Left renal pelvis (tissue), 4 donors: ENCODE results near the gene BACE2. TPM values are rescaled to one million over a fixed set of nuclear protein-coding genes. Genes with fewer than 3 reads are reported as not detected.

Source experiments
- DNase-seq, 4 donors: peaks; one replicate each; pipeline ENCODE4 v3.0.0-alpha.2; 2013; ENCODE audit warnings: low read depth in 4 of 4, low spot score in 3 of 4
- polyA plus RNA-seq, 4 donors: library from polyadenylated mRNA; unstranded; fragments of 120-200 nt; gene quantifications; one replicate each; pipeline ENCODE4 v1.2.1, GENCODE V29; 2013; ENCODE audit not compliant: insufficient read length in 4 of 4

The BACE2 gene
- polyA plus RNA-seq, 4 donors: 26.5 to 56.5 (median 31.7) TPM

DNA sequence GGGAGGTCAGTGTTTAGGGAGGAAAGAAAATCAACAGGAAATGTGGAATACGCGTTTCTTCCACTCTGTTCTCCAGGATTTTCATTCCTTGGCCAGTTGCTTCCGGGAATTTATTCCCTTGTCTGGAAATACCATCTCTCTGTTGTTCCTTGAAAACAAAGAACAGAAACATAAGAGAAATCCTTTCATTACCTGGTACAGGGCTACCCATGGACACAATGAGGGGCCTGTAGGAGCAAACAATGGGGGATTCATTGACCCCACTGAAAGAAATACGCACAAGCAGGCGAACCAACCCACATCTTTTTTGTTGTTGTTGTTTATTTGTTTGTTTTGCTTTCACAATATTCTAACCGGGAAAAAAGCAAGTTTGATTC, 20.0 kb upstream of the BACE2 start:
- DNase-seq: no peak

- no peak for DNase-seq
Measured at GRCh38 chr21:41148798-41149197, 19.2 kb upstream of the BACE2 start.

- DNase-seq: no peak
Measured at GRCh38 chr21:41149199-41149598, 18.8 kb upstream of the BACE2 start.

DNA sequence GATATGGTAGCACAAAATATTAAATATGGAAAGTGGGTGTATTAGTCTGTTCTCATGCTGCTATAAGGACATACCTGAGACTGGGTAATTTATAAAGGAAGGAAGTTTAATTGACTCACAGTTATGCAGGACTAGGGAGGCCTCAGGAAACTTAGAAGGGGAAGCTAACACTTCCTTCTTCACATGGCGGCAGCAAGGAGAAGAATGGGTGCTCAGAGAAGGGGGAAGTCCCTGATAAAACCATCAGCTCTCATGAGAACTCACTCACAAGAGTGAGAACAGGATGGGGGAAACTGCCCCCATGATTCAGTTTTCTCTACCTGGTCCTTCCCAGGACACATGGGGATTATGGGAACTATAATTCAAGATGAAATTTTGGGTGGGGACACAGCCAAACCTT, 15.8 kb upstream of the BACE2 start:
- DNase-seq: no peak

DNA sequence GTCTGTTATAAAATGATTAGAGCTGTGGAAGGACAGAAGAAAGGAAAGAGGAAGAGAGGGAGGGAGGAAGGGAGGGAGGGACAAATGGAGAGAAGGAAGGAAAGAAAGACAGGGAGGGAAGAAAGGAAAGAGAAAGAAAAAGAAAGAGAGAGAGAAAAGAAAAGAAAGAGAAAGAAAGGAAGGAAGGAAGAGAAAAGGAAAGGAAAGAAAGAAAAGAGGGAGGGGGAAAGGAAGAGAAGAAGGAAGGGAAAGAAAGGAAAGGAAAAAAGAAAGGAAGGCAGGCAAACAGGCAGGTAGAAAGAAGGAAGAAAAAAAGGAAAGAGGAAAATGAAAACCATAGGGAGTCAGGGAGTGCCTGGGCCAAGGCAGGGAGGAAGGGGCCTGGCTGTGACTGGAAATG, 14.5 kb upstream of the BACE2 start:
- no peak for DNase-seq

DNA sequence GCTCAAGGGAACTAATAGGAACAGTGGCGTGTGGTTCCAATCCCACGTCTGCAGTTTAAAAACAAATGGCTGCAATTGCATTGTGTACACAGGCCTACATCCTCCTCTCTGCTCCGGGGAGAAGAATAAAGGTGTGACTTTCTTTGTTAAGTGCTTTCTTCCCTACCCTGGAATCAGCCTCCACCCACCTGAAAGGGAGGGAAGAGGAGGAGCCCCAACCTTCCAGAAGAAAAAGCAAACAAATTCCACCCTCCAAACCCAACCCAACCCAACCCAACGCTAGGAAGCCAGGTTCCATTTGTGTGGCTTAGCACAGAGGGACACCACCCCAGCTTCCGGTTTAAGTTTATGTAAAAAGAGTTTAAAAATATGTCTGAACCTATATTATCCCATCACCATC, 11.8 kb upstream of the BACE2 start:
- no peak for DNase-seq

GRCh38 chr21:41158026-41158425, 9.9 kb upstream of the BACE2 start:
- no peak for DNase-seq

DNA sequence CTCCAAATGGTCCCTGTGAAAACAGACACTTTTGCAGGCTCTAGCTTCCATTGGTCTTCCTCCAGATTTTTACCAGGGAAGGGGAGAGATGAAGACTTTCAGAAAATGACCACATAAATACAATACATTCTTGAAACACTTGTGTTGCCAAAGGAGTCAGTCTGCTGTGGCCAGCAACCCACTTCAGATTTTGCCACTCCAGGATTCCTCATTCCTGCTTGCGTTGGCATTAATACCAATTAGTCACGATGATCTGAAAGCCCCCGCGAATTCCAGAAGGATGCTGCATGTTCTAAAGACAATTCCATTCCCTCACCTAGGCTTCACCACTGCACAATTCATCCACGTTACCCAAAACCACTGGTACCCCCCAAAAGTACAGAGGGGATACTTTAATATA, 7.9 kb upstream of the BACE2 start:
- DNase-seq: no peak

DNA sequence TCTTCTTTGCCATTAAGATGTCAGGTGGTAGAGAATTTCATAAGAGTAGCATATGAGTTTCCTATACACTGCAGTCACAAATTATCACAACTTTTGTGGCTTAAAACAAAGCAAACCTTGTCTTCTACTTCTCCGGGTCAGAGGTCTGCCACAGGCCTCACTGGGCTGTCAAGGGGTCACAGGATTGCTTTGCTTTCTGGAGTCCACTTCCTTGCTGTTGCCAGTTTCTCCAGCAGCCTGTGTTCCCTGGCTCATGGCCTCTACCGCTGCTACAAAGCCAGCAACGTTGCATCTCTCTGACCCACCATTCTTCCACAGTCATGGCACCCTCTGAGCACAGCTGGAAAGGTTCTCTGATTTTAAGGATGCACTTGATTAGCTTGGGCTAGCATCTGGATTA, 6.5 kb upstream of the BACE2 start:
- DNase-seq: no peak

- no peak for DNase-seq
Measured at GRCh38 chr21:41162096-41162495, 5.9 kb upstream of the BACE2 start.

DNA sequence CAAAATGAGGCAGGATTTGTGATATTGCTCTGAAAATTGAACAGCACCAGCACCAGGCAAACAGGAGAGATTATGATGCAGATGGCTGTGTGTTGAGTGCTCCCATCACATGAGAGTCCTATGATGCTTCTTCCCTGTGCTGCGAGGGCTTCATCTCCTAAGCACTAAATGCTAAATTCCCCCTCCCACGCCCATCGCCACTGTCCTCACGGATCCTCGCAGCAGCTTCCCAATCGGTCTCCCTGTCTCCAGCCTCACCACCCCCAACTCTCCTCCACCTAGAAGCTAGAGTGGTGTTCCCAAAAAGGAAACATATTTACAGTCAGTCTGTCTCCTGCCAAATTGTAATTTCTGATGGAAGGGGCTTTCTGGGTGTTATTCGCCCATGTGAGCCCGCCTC, 4.9 kb upstream of the BACE2 start:
- DNase-seq: no peak

DNA sequence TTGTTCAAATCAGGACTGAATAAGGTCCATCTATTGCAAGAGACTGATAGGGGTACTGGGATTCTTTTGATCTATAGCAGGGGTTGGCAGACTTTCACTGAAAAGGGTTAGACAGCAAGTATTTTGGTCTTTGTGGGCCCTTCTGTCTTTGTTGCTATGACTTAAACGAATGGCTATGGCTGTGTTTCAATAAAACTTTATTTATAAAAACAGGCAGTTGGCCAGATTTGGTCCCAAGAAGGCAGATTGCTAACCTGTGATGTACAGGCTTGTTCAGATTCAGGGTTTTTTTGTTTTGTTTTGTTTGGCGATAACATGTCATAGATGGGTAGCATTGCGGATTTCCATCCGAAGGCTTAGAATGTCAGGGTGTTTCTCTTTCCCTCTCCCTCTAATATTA, 3.9 kb upstream of the BACE2 start:
- no peak for DNase-seq

DNA sequence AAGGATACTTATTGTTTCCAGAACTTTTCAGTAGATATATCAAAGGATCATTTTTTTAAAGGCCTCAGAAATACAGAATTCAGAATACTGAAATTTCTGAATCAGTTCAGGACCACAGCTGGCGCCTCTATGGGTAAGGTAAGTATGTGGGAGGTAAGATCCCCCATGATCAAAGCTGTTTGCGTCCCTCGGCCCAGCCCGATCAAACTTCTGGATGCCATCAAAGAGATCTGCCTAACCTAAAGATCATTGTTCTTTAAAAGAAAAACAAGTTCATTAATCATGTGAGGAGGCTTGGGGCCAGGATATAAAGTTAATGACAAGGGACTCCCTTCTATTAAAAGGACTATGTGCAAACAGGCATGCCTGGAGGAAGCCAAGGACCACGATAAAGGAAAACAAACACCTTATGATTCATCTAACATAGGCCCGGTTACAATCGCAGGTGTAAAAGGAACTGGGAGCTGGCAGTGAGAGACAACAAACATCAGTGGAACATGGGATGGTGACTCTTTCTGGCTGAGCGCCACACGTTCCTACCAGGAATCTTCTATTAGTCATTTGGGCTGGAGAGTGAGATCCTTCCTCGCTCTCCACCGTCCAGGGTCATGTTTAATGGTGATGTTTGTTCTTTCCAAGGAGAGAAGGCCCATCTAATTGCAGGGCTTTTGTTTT, 2.8 kb upstream of the BACE2 start:
- DNase-seq: no peak

- no peak for DNase-seq
Measured at GRCh38 chr21:41166884-41167283, 1.1 kb upstream of the BACE2 start.

DNA sequence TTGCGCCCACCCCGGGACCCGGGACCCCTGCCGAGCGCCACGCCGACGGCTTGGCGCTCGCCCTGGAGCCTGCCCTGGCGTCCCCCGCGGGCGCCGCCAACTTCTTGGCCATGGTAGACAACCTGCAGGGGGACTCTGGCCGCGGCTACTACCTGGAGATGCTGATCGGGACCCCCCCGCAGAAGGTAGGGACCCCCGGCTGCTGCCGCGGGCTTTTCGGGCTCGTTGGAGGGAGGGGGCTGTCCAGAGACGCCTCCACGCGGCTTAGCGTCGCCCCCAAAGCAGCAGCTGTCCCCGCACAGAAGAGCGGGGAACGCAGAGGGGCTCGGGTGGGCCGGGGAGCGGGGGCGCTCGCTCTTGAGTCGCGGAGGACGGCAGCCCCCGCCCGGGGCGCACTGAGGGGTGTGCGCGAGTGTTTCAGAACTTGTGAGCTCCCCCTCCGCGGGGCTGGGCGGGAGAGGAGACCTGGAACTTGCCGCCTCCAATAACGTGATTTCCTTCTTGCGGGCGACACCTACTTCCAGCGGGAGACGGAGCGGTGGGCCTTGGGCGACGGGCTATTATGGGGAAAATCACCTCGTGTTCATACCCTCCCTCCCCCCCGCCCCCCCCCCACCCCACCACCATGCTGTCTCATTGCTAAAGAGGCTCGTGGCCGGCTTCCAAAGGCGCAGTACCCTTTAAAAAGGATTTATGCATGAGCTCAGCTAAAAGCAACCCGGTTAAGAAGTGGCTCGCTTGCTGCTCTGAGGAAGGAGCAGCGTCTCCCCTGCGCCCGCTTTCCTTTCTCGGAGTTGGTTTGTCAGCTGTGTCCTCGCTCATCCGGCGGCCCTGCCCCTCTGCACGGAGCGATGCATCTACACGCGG, 664 bp downstream of the BACE2 start:
- no peak for DNase-seq

GRCh38 chr21:41169258-41169576, 1.3 kb downstream of the BACE2 start:
- DNase-seq: no peak

DNA sequence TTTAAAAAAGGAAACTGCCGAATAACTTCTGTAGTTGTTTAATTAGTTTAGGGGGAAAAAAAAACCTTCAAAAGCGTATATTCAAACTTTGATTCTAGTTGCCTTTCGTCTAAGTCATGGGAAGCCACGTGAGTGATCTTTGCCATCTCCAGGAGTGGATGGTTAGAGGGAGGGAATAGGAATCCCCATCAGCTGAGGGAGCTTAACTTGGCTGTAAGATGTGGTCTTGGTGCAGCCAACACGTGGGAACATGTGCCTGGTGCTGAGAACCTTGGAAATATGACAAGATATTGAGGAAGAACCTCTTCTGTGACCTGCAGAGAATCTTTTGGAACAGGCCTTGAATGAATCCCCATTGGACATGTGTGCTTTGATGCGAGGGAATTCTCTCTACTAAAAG, 1.7 kb downstream of the BACE2 start:
- no peak for DNase-seq

DNA sequence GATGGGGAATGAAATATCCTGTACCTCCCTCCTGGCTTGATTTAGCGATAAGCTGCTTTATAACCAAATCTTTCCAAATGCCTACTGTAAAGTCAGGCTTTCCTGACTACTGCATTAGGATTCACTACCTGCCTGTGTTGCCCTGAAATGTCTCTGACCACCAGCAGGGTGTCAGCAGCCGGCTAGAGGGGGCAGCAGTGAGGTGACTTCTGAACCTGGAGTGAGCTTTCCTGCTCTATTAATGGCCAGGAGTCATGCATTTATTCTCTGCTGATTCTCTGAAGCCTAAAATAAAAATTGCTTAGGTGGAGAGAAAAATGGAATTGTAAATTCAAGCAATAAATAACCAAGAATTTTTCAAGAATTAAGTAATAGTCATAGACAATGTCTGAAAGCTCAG, 2.5 kb downstream of the BACE2 start:
- no peak for DNase-seq

DNA sequence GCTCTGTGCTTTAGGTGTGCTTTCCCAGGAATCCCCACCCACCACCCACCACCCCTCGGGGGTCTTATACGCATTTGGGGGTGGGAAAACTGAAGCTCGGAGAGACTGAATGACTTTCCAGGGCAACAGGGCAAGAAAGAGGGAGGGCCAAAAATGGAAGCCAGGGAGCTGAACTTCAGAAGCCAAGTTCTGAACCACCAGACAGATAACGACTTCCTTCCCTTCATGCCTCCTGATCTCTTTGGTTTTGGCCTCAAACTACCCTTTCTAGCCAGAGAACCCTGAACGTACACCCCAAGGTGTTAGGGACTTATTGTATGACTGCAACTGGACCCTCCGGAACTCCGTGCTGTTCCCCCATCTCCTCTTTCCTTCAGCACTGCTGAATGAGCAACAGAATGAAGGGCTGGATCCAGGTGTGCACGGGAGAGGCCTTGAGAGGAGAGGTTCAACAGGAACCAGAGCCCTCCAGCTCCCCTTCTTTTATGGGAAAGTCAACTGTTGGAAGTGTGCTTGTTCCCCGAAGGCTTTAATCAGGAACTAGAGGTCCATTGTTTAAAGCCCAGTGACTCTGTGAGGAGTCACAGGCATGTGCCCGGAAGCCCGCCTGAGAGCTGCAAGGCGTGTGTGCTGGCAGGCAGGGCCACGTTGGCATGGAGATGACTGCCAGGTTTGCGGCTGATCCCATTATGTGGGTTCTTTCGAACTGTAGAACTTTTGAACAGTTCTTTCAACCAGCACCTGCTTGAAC, 3.1 kb downstream of the BACE2 start:
- DNase-seq: no peak

DNA sequence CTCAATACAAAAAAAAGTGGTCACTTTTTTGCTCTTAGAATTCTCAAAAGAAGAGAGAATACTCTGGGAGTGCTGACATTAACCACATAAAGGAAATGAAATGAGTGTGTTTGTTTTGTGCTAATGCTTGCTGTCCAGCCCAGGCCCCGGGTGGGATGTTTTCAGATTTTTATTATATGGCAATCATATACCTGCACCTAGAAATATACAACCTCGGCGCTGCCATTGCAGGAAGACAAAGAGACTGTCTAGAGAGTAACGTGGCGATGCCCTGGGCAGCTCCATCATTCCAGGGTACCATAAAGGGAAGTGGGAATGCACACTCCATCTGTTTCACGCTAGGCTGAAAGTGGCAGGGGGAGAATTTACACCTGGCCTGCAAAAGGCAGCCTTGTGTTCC, 7.1 kb downstream of the BACE2 start:
- DNase-seq: no peak

DNA sequence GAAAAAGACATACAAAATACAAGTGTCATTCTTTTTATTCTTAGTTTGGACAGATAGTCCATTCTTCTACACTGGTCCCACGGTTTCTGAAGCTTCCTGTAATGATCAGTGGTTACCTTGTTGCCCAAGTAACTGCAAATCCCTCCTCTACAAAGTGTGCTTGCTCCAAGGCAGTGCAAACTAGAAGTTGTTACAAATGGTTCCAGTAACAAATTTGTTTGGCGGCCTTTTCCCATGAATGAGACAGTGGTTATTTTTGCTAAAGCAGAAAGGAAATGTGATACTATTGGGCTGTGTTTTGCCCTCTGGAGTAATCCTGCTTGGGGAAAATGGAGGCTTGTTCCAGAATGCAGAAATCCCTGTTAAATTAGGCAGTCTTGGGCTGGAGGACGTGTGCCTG, 8.9 kb downstream of the BACE2 start:
- no peak for DNase-seq

- no peak for DNase-seq
Measured at GRCh38 chr21:41180752-41181151, 12.8 kb downstream of the BACE2 start.
